Measurements from ENCODE around the gene FXYD1. TPM values are rescaled to one million over a fixed set of nuclear protein-coding genes. Genes with fewer than 3 reads are reported as not detected.

Gene FXYD1
- total RNA-seq, 1 donor from 2014 or later = not detected

- DNase-seq (ENCODE audit: low read depth in 2 of 2) = no peak
These were observed 31.1 kb upstream of the FXYD1 start for GRCh38 chr19:35107545-35107944.

- no peak for DNase-seq (ENCODE audit: low read depth in 2 of 2)
These were observed 29.9 kb upstream of the FXYD1 start for GRCh38 chr19:35108730-35109129.

- no peak for DNase-seq (ENCODE audit: low read depth in 2 of 2)
These were observed 29.1 kb upstream of the FXYD1 start for GRCh38 chr19:35109395-35110112.

GRCh38 chr19:35110974-35111373 is 27.6 kb upstream of the FXYD1 start:
- DNase-seq (ENCODE audit: low read depth in 2 of 2) = no peak

- DNase-seq (ENCODE audit: low read depth in 2 of 2) = no peak
These were observed 25.5 kb upstream of the FXYD1 start for GRCh38 chr19:35112995-35113688.

GRCh38 chr19:35114353-35115176 is 24.1 kb upstream of the FXYD1 start:
- DNase-seq (ENCODE audit: low read depth in 2 of 2) = peak in 1 of 2 donors; percentile 52

- DNase-seq (ENCODE audit: low read depth in 2 of 2) = no peak
These were observed 23.3 kb upstream of the FXYD1 start, which contains the start of gene FXYD3 for GRCh38 chr19:35115177-35115951. TSS of gene FXYD3 (plus strand) at chr19:35115823. CDS start at chr19:35119377, 3,554 bp downstream.

GRCh38 chr19:35116072-35116801 is 22.4 kb upstream of the FXYD1 start:
- no peak for DNase-seq (ENCODE audit: low read depth in 2 of 2)

GRCh38 chr19:35117116-35117515 is 21.5 kb upstream of the FXYD1 start:
- no peak for DNase-seq (ENCODE audit: low read depth in 2 of 2)

GRCh38 chr19:35117799-35118198 is 20.8 kb upstream of the FXYD1 start:
- DNase-seq (ENCODE audit: low read depth in 2 of 2) = no peak

- DNase-seq (ENCODE audit: low read depth in 2 of 2) = no peak
These were observed 20.2 kb upstream of the FXYD1 start for GRCh38 chr19:35118268-35119020.

- DNase-seq (ENCODE audit: low read depth in 2 of 2) = no peak
These were observed 19.5 kb upstream of the FXYD1 start for GRCh38 chr19:35119091-35119490.

- no peak for DNase-seq (ENCODE audit: low read depth in 2 of 2)
These were observed 19.0 kb upstream of the FXYD1 start for GRCh38 chr19:35119578-35120155.

- no peak for DNase-seq (ENCODE audit: low read depth in 2 of 2)
These were observed 18.1 kb upstream of the FXYD1 start for GRCh38 chr19:35120492-35120891.

- DNase-seq (ENCODE audit: low read depth in 2 of 2) = no peak
These were observed 17.7 kb upstream of the FXYD1 start for GRCh38 chr19:35120898-35121297.

- no peak for DNase-seq (ENCODE audit: low read depth in 2 of 2)
These were observed 15.7 kb upstream of the FXYD1 start for GRCh38 chr19:35122687-35123551.

- DNase-seq (ENCODE audit: low read depth in 2 of 2) = no peak
These were observed 15.1 kb upstream of the FXYD1 start for GRCh38 chr19:35123573-35123972.

All from dermis microvascular lymphatic vessel endothelial cell (primary cell).